HT-29 (cell line): Measurements from ENCODE around the gene VAPB. TPM values are rescaled to one million over a fixed set of nuclear protein-coding genes. Genes with fewer than 3 reads are reported as not detected.
"Not testable (repeated sequence)": the region's sequence is repeated elsewhere in the genome, so short reads cannot be mapped to it uniquely, and the experiment has no call there.

Experiments
- DNase-seq: peaks from one replicate; pipeline ENCODE4 v3.0.0-alpha.2; 2015; ENCODE audit warnings: low spot score
- total RNA-seq: library from RNA; depleted of rRNA; stranded (reverse); fragments of >200 nt; shearing (Covaris generic); gene quantifications from 2 replicates; pipeline ENCODE4 v1.2.3, GENCODE V29; 2014; rRNA removed

VAPB gene
- 15.6 and 16.2 TPM in 2 replicates for total RNA-seq

GRCh38 chr20:58388882-58389323 is at the start of gene VAPB:
TSS of gene VAPB (plus strand) at chr20:58389229. CDS start at chr20:58389460, 231 bp downstream.
- DNase-seq = peak; percentile 99

DNA sequence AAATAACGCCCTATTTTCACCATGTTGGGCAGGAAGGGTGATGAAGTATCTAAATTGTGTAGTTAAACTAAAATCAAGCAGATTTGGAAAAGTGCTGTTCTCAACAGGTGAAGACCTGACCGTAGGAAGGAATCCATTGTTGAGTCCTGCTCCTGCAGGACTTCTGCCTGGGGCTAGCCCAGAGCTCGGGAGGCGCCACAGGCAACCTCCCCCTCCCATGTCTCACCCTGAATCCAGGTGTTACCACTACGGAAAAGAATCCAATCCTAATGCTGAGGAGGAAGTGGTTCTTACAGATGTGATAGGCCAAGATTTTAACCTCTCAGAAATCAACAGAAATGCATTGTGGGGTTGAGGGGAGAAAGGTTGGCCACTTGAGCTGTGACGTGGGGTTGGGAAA is 49.3 kb upstream of the VAPB start:
- DNase-seq = no peak

DNA sequence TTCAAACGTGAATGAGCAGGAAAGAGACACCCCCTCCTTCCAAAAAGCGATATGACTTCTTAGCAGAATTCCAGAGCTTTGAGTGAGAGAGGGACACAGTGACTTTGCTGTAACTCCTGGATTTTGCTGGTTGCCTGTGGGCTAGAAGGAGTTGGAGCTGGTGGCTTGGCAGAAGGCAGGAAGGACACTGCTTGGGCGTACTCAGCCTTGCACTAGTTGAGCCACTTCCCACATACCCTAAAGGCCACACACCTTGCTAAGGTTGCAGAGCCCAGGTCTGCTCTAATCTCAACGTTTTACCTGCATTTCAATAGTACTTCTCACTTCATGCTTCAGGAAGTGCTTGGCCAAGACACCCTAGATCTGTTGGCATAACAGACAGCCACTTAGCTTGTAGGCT is 48.9 kb upstream of the VAPB start:
- no peak for DNase-seq

- no peak for DNase-seq
Measured at GRCh38 chr20:58340853-58341252, 48.2 kb upstream of the VAPB start.

DNA sequence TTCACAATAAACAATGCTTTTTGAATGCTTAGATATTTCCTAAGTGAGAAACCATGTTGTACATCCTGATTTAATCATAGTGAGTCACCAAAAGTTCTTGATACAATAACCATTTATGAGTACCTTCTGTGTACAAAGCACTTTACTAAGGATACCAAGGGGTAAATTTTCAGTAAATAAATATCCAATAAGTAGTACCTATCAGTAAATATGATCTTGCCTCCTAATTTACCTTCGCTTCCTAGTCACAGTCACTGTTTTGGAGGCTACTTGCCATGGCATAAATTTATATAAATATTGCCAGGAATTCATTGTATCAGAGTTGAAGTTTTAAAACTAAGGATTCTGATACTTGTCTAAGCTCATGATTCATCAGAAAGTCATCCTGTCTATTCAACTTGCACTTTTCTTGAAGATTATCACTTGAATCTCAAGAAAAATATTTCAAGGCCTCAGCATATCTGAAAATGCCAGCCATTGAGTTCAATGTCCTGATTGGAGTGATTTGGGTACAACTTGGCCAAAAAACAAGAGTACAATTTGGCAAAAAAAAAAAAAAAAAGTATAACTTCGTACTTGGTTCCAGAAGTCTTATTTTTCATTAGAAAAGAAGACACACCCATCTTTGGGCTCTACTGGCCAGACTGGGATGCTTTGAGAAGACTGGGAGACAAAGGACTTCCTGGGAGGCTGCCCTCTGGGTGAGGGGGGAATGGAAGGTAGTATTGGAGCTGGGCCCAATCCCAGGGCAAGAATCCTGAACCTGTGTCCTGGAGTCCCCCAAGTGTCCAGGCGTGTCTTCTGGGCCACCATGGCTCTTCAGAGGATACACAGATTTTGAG is 46.7 kb upstream of the VAPB start:
- DNase-seq = no peak

GRCh38 chr20:58344741-58345140 is 44.3 kb upstream of the VAPB start:
- DNase-seq = no peak

DNA sequence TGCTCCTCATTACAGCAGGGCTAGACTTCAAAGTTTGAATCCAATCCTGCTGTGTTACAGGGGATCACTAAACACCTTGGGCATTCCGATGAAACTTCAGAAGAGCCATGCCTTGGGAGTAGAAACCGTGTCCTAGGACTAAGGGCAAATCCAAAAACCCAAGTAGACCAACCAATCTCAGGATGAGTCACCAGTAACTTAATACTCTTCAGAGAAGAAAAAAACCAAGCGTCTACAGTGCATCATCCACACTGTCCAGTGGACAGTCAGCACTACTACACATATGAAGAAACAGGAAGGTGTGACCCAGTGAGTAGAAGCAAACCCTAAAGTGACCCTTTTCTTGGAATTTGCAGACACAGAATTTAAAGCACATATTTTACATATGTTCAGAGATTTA is 39.5 kb upstream of the VAPB start:
- DNase-seq = no peak

DNA sequence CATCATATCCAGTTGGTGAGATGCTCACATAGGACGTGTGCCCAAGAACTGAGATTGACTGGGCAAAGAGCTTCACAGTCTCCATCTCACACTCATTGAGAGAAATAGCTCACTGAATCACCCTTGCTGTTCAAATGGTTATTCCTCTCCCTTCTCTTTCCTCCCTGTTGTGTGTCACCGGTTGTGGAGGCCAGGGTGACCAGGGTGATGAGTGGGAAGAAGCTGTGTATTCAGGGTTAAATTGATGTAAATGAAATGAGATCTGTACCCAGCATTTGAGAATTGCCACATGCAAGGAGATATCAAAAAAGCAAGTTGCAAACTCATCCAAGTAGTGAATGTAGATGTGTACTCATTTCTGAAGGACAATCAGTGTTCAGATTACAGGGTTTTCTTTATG is 36.6 kb upstream of the VAPB start:
- no peak for DNase-seq

DNA sequence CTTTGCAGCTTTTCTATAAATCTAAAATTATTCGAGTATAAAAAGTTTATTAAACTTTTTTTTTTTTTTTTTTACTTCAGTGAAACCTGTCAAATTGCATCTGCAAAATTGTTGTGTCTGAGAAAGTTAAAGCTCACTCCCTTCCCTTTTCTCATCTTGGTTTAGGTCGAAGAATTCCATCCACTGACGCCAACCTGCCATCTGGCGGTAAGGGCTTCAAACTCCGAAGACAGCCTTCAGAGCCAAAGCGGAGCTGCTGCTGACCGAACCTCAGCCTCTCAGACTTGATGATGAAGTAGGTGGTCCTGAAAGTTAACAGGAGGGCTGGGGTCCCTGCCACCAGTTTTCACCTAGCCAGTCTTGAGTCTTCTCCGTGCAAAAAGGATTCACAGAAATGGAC is 29.6 kb upstream of the VAPB start:
- no peak for DNase-seq

DNA sequence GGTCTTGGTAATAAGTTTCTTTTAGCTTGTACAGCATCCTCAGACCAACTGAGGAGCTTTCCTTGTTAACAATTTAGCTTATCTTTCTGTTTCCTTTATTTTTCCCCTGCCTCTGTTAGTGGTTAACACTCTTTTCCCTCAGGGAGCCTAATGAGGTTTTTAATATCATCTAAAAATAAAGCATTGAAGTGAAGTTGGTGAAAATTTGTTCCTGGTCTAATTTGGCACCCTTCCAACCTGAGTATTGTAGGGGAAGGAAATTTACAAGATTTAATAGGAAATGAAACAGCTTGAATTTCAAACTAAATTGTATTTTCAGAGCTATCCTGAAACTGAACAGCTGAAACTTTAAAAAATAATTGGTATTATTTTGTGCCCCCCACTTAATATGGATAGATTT is 28.1 kb upstream of the VAPB start:
- no peak for DNase-seq

DNA sequence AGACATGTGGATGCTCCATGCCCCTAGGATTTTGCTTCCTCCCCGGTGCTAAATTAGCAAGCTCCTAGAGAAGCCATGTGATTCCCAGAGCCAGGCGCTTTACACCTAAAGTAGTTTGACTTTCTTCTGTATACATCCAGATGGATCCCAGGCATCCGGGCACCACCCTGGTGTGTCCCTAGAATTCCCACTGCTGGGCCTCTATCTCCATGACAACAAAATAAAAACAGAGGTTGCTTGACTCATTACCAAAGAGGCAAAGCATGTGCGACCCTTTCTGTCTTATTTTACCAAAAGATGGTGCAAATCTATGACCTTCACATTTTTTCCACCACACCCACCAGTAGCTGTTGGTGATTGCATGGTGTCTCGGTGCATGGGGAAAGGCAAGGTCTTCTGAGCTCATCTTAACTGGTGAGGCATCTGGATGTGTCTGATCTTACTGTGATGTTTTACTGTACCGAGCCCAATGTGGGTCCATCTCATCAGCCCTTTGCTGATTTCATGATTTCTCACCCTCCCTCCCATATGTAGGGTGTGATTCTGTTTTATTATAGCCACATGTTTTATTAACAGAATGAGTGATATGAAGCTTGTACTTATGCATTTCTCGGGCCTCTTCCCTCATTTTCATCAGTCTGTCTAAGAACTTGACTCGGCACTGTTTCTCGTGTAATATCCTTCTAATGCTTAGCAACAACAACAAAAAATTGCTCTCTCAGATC is 27.4 kb upstream of the VAPB start:
- peak; percentile 49 for DNase-seq

DNA sequence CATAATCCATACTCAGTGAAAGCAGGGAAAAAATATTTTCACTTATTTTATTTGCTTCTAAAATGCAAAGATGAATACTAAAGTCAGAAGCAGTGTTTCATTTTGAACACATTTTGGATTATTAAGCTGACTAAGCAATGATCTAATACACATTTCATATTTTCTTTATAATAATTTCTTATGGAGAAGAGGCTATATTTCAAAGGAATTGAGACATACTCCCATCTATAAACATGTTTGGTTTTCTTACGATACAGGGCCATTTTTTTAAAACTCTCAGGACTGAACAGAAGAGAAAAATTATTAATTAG is 26.9 kb upstream of the VAPB start:
- DNase-seq = no peak

- no peak for DNase-seq
Measured at GRCh38 chr20:58362970-58363369, 26.1 kb upstream of the VAPB start.

- DNase-seq = no peak
Measured at GRCh38 chr20:58366866-58367265, 22.2 kb upstream of the VAPB start.

DNA sequence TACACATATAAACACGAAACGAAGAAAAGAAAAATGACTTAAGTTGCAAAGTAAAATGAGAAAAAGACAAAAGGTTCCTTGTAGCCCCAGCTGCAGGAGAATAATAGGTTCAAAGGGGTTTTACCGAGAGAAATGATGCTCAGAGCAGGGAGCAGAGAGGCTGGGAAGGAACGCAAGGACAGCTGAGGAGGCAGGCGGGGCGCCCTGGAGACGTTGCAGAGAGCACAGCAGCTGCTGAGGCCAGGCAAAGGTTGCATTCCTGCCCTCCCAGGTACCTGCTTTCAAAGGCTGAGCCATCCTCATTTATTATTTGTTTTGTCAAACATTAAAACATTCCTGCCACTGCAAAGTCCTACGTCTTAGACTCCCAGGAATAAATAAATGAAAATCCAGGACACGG is 16.2 kb upstream of the VAPB start:
- peak; percentile 58 for DNase-seq

- DNase-seq = not testable (repeated sequence)
Measured at GRCh38 chr20:58373296-58373695, 15.7 kb upstream of the VAPB start.

DNA sequence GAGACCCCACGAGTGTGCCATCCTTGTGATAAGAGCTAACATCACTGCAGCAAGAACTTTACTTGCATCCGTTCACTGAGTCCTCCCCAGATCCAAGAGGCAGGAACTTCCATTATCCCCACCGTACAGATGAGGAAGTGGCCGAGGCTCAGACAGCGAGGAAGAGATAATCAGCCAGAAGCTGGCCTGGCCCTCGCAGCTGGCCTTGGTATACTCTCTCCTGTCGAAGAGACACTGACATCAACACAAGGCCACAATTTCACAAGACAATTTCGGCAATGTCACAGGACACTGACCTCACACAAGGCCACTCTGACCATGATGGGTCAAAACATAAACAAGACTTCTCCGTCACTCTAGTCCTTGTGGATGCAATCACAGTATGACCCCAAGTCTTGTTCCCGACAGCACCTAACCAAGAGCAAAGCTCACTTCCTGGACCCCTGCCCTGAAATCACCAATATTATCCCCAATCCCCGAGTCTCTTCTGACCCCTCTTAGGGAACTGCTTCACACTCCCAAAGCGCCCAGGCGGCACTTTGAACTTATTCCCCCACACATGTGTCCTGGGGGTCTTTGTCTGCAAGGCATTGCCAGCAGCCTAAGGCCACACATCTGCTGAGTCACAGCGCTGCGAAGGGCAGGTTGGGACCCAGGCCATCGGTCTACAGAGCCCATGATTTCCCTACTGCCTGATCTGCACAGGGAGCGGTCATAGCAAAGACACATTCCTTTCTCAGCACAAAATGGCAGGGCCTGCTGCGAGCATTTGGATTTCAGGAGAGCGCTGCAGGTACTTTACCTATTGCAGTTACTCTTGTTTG is 14.8 kb upstream of the VAPB start:
- no peak for DNase-seq

- no peak for DNase-seq
Measured at GRCh38 chr20:58374906-58375758, 13.9 kb upstream of the VAPB start.

DNA sequence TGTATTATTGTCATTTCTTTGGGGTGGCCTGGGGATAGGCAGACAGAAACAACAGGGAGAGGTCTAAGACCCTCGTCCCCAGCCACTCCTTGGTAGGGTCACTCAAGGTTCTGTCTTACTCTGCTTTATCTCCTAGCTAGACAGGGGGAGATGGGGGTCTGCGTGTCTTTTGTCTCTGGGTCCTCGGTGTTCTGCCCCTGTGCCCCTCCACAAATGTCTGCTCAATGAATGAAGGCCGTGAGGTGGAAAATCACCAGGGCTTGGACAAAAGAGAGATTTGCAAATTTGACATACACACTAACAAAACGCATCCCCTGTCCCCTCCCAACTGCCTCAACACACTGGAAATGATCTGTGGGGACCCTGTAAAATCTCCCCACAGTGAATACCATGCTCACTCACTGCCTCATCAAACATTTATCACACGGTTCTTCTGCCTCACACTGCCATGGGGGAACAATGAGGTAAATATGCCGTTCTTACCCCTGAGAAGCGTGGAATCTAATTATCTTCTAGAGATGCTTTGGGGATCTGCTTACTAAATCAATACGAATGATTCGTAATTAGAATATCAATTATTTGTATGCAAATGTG is 13.2 kb upstream of the VAPB start:
- no peak for DNase-seq

DNA sequence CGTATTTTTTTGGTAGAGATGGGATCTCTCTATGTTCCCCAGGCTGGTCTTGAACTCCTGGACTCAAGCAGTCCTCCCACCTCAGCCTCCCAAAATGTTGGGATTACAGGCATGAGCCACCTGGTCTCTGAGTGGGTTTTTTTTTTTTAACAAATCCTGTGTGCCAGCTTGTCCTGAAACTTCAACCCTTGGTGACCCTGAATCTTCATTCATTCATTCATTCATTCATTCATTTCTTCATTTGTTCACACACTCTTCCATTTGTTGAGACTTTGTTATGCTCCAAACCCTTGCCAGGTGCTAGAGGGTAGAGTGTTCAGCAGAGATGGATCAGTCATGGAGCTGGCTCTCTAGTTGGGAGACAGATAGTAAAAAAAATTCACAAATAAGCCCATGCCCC is 12.0 kb upstream of the VAPB start:
- no peak for DNase-seq
